ENCODE measurements around the gene LRRN4CL.
"Not testable (repeated sequence)": the region's sequence is repeated elsewhere in the genome, so short reads cannot be mapped to it uniquely, and the experiment has no call there.

The LRRN4CL gene

DNA sequence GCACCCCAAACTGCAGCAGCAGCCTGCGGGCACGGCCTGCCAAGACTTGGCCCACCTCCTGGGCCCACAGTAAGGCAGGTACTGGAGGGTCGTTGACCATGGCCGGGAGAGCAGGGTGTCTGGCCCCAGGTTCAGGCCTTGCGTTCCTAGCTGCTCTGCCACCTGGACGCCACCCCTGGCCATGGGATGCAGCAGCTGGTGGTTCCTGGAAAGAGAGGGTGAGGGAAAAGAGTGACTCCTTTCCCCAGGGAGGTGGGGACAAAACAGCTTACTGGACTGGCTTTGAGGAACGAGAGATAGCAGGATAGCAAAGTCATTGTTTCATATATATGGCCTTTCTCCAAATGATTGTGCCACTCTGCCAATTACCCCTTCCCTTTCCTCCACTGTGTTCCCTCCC is 16.1 kb upstream of the LRRN4CL start:
- Histone ChIP-seq H3K36me3 (no peaks in the 10 kb centered on the region), H3K27ac (peak overlapping the region; percentile 78), H3K4me3 (ENCODE audit: low read depth in 1 of 2, low read length in 1 of 2) (peak overlapping the region; percentile 75 to 83), H3K27me3 (no peaks in the 10 kb centered on the region), H3K9me3 (no peaks in the 10 kb centered on the region), H3K4me1 (ENCODE audit: control insufficient read depth in 1 of 2, insufficient read depth in 1 of 2, low read depth in 1 of 2, low read length in 1 of 2) (peaks cover 56 to 69% of the 10 kb centered on the region in 2 experiments)
- TF ChIP-seq, protein P1, sequence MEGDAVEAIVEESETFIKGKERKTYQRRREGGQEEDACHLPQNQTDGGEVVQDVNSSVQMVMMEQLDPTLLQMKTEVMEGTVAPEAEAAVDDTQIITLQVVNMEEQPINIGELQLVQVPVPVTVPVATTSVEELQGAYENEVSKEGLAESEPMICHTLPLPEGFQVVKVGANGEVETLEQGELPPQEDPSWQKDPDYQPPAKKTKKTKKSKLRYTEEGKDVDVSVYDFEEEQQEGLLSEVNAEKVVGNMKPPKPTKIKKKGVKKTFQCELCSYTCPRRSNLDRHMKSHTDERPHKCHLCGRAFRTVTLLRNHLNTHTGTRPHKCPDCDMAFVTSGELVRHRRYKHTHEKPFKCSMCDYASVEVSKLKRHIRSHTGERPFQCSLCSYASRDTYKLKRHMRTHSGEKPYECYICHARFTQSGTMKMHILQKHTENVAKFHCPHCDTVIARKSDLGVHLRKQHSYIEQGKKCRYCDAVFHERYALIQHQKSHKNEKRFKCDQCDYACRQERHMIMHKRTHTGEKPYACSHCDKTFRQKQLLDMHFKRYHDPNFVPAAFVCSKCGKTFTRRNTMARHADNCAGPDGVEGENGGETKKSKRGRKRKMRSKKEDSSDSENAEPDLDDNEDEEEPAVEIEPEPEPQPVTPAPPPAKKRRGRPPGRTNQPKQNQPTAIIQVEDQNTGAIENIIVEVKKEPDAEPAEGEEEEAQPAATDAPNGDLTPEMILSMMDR (IDR thresholded peaks at IDR 0.05), result no peak

DNA sequence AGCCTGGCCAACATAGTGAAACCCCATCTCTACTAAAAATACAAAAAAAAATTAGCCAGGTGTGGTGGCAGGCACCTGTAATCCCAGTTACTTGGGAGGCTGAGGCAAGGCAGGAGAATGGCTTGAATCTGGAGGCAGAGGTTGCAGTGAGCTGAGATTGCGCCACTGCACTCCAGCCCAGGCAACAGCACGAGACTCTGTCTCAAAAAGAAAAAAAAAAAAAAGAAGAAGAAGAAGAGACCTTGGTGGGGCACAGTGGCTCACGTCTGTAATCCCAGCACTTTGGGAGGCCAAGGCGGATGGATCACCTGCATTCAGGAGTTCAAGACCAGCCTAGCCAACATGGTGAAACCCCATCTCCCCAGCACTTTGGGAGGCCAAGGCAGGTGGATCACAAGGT is 14.6 kb upstream of the LRRN4CL start:
- H3K4me1 ChIP-seq (ENCODE audit: control insufficient read depth in 1 of 2, insufficient read depth in 1 of 2, low read depth in 1 of 2, low read length in 1 of 2), result peaks cover 46 to 58% of the 10 kb centered on the region in 2 experiments
- H3K27ac ChIP-seq, result not testable (repeated sequence)

DNA sequence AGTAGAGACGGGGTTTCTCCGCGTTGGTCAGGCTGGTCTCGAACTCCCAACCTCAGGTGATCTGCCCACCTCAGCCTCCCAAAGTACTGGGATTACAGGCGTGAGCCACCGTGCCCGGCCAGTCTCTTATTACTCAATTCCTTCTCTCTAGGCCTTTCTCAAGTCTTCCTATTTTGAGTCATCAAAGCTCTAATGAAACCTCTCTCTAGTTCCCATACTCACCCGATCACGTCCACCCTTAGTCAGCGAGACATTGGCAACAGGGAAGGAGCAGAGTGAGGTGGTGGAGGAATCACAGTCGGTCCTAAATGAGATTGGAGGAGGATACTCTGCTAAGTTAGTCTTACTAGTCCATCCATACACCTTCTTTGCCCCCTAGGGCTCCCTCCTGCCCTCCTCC is 12.9 kb upstream of the LRRN4CL start:
- Histone ChIP-seq H3K4me3 (ENCODE audit: low read depth in 1 of 2, low read length in 1 of 2) (no peak overlapping the region), H3K4me1 (ENCODE audit: control insufficient read depth in 1 of 2, insufficient read depth in 1 of 2, low read depth in 1 of 2, low read length in 1 of 2) (peaks cover 35 to 49% of the 10 kb centered on the region in 2 experiments), H3K27me3 (no peaks in the 10 kb centered on the region), H3K9me3 (no peaks in the 10 kb centered on the region), H3K27ac (peak overlapping the region; percentile 45), H3K36me3 (no peaks in the 10 kb centered on the region)
- TF ChIP-seq, protein P1 (IDR thresholded peaks at IDR 0.05), result no peak

More for the DNA sequence above, 14.6 kb upstream of the LRRN4CL start:
- not testable (repeated sequence) for H3K36me3 ChIP-seq; H3K9me3 ChIP-seq; H3K27me3 ChIP-seq; H3K4me3 ChIP-seq (ENCODE audit: low read depth in 1 of 2, low read length in 1 of 2)

DNA sequence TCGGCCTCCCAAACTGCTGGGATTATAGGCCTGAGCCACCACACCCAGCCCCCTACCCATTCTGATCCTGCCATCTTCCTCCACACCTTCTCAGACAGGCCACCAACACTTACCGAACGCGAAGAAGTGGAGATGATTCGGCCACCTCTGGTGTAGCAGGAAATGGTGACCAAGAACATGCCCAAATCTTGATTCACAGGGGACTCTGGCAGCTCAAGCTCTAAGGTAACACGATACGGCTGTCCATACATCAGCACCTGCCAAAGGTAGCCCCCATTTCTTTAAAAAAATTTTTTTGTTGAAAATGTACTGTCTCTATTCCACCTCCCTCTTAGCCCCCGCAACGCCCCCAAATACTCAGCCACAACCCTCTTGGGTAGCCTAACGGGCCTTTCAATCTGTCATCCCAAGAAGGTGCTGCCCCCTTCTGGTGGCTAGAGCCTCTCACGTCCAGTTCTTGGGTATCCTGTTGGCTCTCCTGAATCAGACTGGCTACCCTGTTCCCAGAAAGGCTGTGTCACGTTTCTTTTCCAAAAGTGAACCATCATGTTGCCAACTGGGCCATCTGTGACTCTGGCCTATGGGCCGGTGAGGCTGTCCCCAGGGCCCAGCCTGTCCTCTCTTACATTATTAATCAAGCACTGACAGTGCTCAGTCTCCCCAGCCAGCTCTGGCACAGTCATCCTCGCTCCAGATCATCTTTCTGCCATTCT is 5.3 kb upstream of the LRRN4CL start:
- Histone ChIP-seq H3K4me3 (ENCODE audit: low read depth in 1 of 2, low read length in 1 of 2) (no peak overlapping the region), H3K36me3 (peaks cover 36% of the 10 kb centered on the region), H3K4me1 (ENCODE audit: control insufficient read depth in 1 of 2, insufficient read depth in 1 of 2, low read depth in 1 of 2, low read length in 1 of 2) (peaks cover 0 to 4% of the 10 kb centered on the region in 2 experiments), H3K9me3 (no peaks in the 10 kb centered on the region), H3K27me3 (no peaks in the 10 kb centered on the region), H3K27ac (peak overlapping the region; percentile 29)
- TF ChIP-seq, protein P1 (IDR thresholded peaks at IDR 0.05), result peak; percentile 76

DNA sequence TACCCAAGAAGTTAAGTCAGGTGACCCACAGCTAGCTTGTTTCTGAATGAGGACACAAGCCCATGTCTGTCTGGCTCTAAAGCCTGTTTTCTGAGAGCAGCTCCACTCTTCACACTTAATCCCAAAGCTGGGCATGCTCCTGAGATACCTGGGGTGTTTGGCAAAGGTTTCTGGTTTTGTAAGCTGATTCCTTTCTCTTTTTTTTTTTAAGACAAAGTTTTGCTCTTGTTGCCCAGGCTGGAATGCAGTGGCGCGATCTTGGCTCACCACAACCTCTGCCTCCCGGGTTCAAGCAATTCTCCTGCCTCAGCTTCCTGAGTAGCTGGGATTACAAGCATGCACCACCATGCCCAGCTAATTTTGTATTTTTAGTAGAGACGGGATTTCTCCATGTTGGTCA is 4.3 kb upstream of the LRRN4CL start:
- H3K36me3 ChIP-seq, result peaks cover 36% of the 10 kb centered on the region
- not testable (repeated sequence) for H3K27me3 ChIP-seq; H3K4me3 ChIP-seq (ENCODE audit: low read depth in 1 of 2, low read length in 1 of 2)

DNA sequence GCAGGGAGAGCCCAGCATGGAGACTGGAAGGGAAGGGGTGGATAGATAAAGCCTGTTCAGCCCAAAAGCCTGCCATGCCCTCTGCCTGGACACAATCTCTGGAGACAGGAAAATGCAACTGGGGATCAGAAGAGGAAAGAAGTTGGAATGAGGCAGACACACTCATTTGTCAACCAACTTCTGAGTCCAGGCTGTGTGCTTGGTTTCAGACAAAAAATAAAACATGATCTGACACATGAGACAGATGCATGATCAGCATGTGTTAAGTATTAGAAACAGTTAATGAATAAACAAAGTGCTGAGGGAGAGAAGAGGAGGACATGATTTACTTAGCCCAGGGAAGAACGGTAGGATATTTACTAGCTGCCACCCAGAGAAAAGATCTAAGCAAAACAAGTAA is 839 bp downstream of the LRRN4CL start:
- H3K9me3 ChIP-seq, result no peaks in the 10 kb centered on the region

More for the DNA sequence above, 4.3 kb upstream of the LRRN4CL start:
- not testable (repeated sequence) for H3K27ac ChIP-seq; H3K9me3 ChIP-seq; H3K4me1 ChIP-seq (ENCODE audit: control insufficient read depth in 1 of 2, insufficient read depth in 1 of 2, low read depth in 1 of 2, low read length in 1 of 2)

More for the DNA sequence above, 839 bp downstream of the LRRN4CL start:
- H3K27ac ChIP-seq, result no peak overlapping the region
- H3K4me1 ChIP-seq (ENCODE audit: control insufficient read depth in 1 of 2, insufficient read depth in 1 of 2, low read depth in 1 of 2, low read length in 1 of 2), result peaks cover 4 to 5% of the 10 kb centered on the region in 2 experiments
- peaks cover 36% of the 10 kb centered on the region for H3K36me3 ChIP-seq
- TF ChIP-seq, protein P1 (IDR thresholded peaks at IDR 0.05), result no peak
- H3K4me3 ChIP-seq (ENCODE audit: low read depth in 1 of 2, low read length in 1 of 2), result no peak overlapping the region
- peaks cover 35% of the 10 kb centered on the region for H3K27me3 ChIP-seq

Data from neutrophil (primary cell).